Osteocyte (in vitro differentiated cells): ENCODE data around the gene PDLIM5. TPM values are rescaled to one million over a fixed set of nuclear protein-coding genes. Genes with fewer than 3 reads are reported as not detected.

Experiments
- DNase-seq: peaks from one replicate; pipeline ENCODE4 v3.0.0; 2021; ENCODE audit warnings: mixed read lengths; ENCODE audit not compliant: unreplicated experiment; ENCODE audit errors: extremely low spot score
- H3K27ac Mint-ChIP-seq: one replicate; pipeline ENCODE4 v1.8.0; 2021; ENCODE audit warnings: mild to moderate bottlenecking, mixed read lengths; ENCODE audit not compliant: unreplicated experiment
- H3K27me3 Mint-ChIP-seq: one replicate; pipeline ENCODE4 v1.8.0; 2021; ENCODE audit warnings: mixed read lengths; ENCODE audit not compliant: unreplicated experiment
- H3K36me3 Mint-ChIP-seq: one replicate; pipeline ENCODE4 v1.8.0; 2021; ENCODE audit warnings: mixed read lengths; ENCODE audit not compliant: unreplicated experiment
- H3K4me1 Mint-ChIP-seq: one replicate; pipeline ENCODE4 v1.8.0; 2021; ENCODE audit warnings: mixed read lengths; ENCODE audit not compliant: unreplicated experiment
- H3K4me3 Mint-ChIP-seq: one replicate; pipeline ENCODE4 v1.8.0; 2021; ENCODE audit warnings: mild to moderate bottlenecking, moderate library complexity, mixed read lengths; ENCODE audit not compliant: unreplicated experiment
- H3K9me3 Mint-ChIP-seq: one replicate; pipeline ENCODE4 v1.8.0; 2021; ENCODE audit warnings: mixed read lengths; ENCODE audit not compliant: unreplicated experiment
- total RNA-seq: library from RNA; stranded (reverse); gene quantifications from 2 replicates; pipeline ENCODE4 v1.2.1, GENCODE V29; 2021
- TF ChIP-seq, protein P1 (sequence below): fragments of 200-600 bp; sonication (generic); IDR thresholded peaks from 2 replicates; pipeline ENCODE4 v1.5.0; 2021; ENCODE audit warnings: antibody characterized with exemption, mild to moderate bottlenecking, moderate library complexity

Gene PDLIM5
- total RNA-seq, 1 donor from 2014 or later, result 324 TPM

DNA sequence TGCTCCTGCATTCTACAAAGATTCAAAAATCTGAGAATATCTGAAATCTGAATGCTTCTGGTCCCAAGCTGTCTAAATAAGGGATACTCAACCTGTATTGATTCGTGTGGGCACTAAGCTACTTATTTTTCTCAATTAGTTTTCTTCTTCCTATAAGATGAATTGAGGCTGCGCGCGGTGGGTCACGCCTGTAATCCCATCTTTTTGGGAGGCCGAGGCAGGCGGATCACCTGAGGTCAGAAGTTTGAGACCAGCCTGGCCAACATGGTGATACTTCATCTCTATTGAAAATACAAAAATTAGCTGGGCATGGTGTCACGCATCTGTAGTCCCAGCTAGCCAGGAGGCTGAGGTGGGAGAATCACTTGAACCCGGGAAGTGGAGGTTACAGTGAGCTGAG is 122.3 kb downstream of the PDLIM5 start:
- Mint-ChIP-seq H3K4me3 (no peak overlapping the region), H3K9me3 (peaks cover under 1% of the 10 kb centered on the region), H3K4me1 (peaks cover 65% of the 10 kb centered on the region), H3K27me3 (no peaks in the 10 kb centered on the region), H3K36me3 (peaks cover 21% of the 10 kb centered on the region), H3K27ac (peak overlapping the region; percentile 87)
- TF ChIP-seq, protein P1, sequence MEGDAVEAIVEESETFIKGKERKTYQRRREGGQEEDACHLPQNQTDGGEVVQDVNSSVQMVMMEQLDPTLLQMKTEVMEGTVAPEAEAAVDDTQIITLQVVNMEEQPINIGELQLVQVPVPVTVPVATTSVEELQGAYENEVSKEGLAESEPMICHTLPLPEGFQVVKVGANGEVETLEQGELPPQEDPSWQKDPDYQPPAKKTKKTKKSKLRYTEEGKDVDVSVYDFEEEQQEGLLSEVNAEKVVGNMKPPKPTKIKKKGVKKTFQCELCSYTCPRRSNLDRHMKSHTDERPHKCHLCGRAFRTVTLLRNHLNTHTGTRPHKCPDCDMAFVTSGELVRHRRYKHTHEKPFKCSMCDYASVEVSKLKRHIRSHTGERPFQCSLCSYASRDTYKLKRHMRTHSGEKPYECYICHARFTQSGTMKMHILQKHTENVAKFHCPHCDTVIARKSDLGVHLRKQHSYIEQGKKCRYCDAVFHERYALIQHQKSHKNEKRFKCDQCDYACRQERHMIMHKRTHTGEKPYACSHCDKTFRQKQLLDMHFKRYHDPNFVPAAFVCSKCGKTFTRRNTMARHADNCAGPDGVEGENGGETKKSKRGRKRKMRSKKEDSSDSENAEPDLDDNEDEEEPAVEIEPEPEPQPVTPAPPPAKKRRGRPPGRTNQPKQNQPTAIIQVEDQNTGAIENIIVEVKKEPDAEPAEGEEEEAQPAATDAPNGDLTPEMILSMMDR, result no peak
- DNase-seq, result no peak

DNA sequence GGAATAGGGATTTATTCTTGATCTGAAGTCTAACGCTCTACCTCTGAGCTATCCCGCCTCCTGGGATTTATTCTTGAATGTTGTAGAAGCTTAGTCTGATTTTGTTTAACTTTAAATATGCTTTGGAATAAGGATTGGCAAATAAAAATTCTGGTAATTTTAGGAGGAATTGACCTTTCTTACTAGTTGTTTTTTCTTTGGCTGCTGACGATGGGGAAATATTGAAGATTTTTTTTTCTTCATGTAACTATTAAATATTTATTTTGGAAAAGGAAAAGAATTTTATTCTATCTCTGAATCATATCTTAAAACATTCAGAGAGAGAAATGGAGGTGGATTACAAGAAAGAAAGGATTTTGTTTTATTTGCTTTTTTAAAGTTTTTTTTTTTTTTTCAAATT is 122.9 kb downstream of the PDLIM5 start:
- Mint-ChIP-seq H3K4me3 (no peak overlapping the region), H3K36me3 (peaks cover 24% of the 10 kb centered on the region), H3K27me3 (no peaks in the 10 kb centered on the region), H3K9me3 (no peaks in the 10 kb centered on the region), H3K27ac (peak overlapping the region; percentile 87), H3K4me1 (peaks cover 71% of the 10 kb centered on the region)
- no peak for DNase-seq
- TF ChIP-seq, protein P1, result no peak

DNA sequence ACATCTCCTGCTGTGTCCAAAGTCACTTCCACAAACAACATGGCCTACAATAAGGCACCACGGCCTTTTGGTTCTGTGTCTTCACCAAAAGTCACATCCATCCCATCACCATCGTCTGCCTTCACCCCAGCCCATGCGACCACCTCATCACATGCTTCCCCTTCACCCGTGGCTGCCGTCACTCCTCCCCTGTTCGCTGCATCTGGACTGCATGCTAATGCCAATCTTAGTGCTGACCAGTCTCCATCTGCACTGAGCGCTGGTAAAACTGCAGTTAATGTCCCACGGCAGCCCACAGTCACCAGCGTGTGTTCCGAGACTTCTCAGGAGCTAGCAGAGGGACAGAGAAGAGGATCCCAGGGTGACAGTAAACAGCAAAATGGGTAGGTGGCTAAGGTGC is 123.9 kb downstream of the PDLIM5 start:
- peaks cover 27% of the 10 kb centered on the region for H3K36me3 Mint-ChIP-seq
- no peaks in the 10 kb centered on the region for H3K27me3 Mint-ChIP-seq
- DNase-seq, result no peak
- peaks cover 73% of the 10 kb centered on the region for H3K4me1 Mint-ChIP-seq
- H3K4me3 Mint-ChIP-seq, result no peak overlapping the region
- TF ChIP-seq, protein P1, result no peak
- H3K27ac Mint-ChIP-seq, result peak overlapping the region; percentile 87
- no peaks in the 10 kb centered on the region for H3K9me3 Mint-ChIP-seq

DNA sequence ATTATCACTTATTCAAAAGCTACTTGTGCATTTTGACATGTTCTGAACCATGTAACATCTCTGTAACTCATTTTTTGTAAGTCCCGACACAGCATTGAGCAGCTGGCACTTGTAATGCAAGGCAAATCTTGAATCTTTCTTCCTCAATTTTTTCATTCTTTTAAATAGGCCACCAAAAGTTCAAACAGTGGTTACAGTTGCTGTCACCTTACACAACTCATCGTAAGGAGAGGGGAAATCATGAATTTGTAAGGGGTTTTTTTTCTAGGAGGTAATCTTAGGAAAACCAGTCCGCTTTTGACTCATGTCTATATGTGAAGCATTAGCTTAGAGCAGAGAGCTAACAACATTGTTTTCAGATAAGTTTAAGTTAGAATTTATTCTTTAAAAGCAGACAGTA is 124.5 kb downstream of the PDLIM5 start:
- Mint-ChIP-seq H3K27me3 (no peaks in the 10 kb centered on the region), H3K4me3 (no peak overlapping the region), H3K27ac (peak overlapping the region; percentile 87), H3K9me3 (no peaks in the 10 kb centered on the region), H3K4me1 (peaks cover 71% of the 10 kb centered on the region), H3K36me3 (peaks cover 27% of the 10 kb centered on the region)
- no peak for DNase-seq
- TF ChIP-seq, protein P1, result no peak

DNA sequence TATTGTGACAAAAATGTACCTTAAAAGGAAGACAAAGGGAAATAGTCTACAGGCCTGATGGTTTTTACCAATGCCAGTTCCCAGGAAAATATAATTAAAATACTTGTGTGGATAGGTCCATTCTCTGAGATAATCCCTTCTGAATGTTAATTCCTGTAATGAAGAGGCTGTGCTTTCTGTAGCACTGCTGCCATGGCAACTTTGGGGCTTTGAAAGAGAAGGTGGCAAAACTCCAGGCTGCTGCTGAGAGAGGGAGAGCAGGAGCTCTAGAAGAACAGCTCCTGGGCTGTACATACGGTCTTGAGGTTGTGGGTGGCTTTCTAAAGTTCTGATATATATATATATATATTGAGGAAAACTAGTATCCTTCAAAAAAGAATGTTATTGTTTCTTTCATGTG is 125.4 kb downstream of the PDLIM5 start:
- Mint-ChIP-seq H3K4me1 (peaks cover 72% of the 10 kb centered on the region), H3K4me3 (no peak overlapping the region), H3K9me3 (no peaks in the 10 kb centered on the region), H3K27me3 (no peaks in the 10 kb centered on the region), H3K36me3 (peaks cover 24% of the 10 kb centered on the region), H3K27ac (peak overlapping the region; percentile 87)
- DNase-seq, result no peak
- TF ChIP-seq, protein P1, result no peak
